Measurements from ENCODE around the gene IPMK. TPM values are rescaled to one million over a fixed set of nuclear protein-coding genes. Genes with fewer than 3 reads are reported as not detected.
A peak's percentile ranks its signal among the peaks of the same experiment; 100 is the strongest.
"Not testable (repeated sequence)": the region's sequence is repeated elsewhere in the genome, so short reads cannot be mapped to it uniquely, and the experiment has no call there.

IPMK gene
- total RNA-seq, 2 experiments from 2014 or later = 10.1 to 10.3 TPM

- H3K27me3 Mint-ChIP-seq, H3K4me3 Mint-ChIP-seq, DNase-seq, H3K27ac Mint-ChIP-seq: not testable (repeated sequence)
- peaks cover 14% of the 10 kb centered on the region for H3K9me3 Mint-ChIP-seq
- H3K36me3 Mint-ChIP-seq = peaks cover 54% of the 10 kb centered on the region
- peaks cover 38% of the 10 kb centered on the region for H3K4me1 Mint-ChIP-seq
Measured at GRCh38 chr10:58256013-58256780, 11.5 kb downstream of the IPMK start.

GRCh38 chr10:58254644-58255043 is 13.1 kb downstream of the IPMK start:
- H3K4me1 Mint-ChIP-seq = peaks cover 27% of the 10 kb centered on the region
- H3K36me3 Mint-ChIP-seq = peaks cover 57% of the 10 kb centered on the region
- peaks cover 18% of the 10 kb centered on the region for H3K9me3 Mint-ChIP-seq
- H3K27me3 Mint-ChIP-seq = no peaks in the 10 kb centered on the region
- H3K27ac Mint-ChIP-seq = no peak overlapping the region
- H3K4me3 Mint-ChIP-seq = no peak overlapping the region
- DNase-seq = no peak

GRCh38 chr10:58253184-58253583 is 14.5 kb downstream of the IPMK start:
- Mint-ChIP-seq H3K9me3 (peaks cover 25% of the 10 kb centered on the region), H3K36me3 (peaks cover 55% of the 10 kb centered on the region), H3K4me3 (no peak overlapping the region), H3K4me1 (peaks cover 25% of the 10 kb centered on the region), H3K27me3 (no peaks in the 10 kb centered on the region), H3K27ac (no peak overlapping the region)
- DNase-seq = no peak

- peaks cover 30% of the 10 kb centered on the region for H3K36me3 Mint-ChIP-seq
- not testable (repeated sequence) for H3K4me3 Mint-ChIP-seq, H3K9me3 Mint-ChIP-seq, H3K27me3 Mint-ChIP-seq, DNase-seq, H3K27ac Mint-ChIP-seq
- peaks cover 20% of the 10 kb centered on the region for H3K4me1 Mint-ChIP-seq
Measured at GRCh38 chr10:58244666-58245065, 23.0 kb downstream of the IPMK start.

GRCh38 chr10:58244242-58244641 is 23.5 kb downstream of the IPMK start:
- not testable (repeated sequence) for H3K9me3 Mint-ChIP-seq

GRCh38 chr10:58243801-58244200 is 23.9 kb downstream of the IPMK start:
- not testable (repeated sequence) for H3K9me3 Mint-ChIP-seq, DNase-seq, H3K27me3 Mint-ChIP-seq, H3K27ac Mint-ChIP-seq, H3K4me3 Mint-ChIP-seq
- H3K36me3 Mint-ChIP-seq = peaks cover 32% of the 10 kb centered on the region
- peaks cover 26% of the 10 kb centered on the region for H3K4me1 Mint-ChIP-seq

More at GRCh38 chr10:58244242-58244641, 23.5 kb downstream of the IPMK start:
- H3K27ac Mint-ChIP-seq, DNase-seq, H3K4me3 Mint-ChIP-seq, H3K27me3 Mint-ChIP-seq: not testable (repeated sequence)
- Mint-ChIP-seq H3K36me3 (peaks cover 32% of the 10 kb centered on the region), H3K4me1 (peaks cover 25% of the 10 kb centered on the region)

GRCh38 chr10:58243269-58243668 is 24.4 kb downstream of the IPMK start:
- no peak for DNase-seq
- Mint-ChIP-seq H3K27me3 (no peaks in the 10 kb centered on the region), H3K27ac (no peak overlapping the region), H3K4me1 (peaks cover 26% of the 10 kb centered on the region), H3K36me3 (peaks cover 28% of the 10 kb centered on the region), H3K4me3 (no peak overlapping the region), H3K9me3 (peaks cover 3% of the 10 kb centered on the region)

- no peak for DNase-seq
- Mint-ChIP-seq H3K4me3 (no peak overlapping the region), H3K4me1 (peaks cover 37% of the 10 kb centered on the region), H3K27ac (no peak overlapping the region), H3K9me3 (peaks cover 3% of the 10 kb centered on the region), H3K36me3 (peaks cover 40% of the 10 kb centered on the region), H3K27me3 (no peaks in the 10 kb centered on the region)
Measured at GRCh38 chr10:58241346-58241745, 26.3 kb downstream of the IPMK start.

- H3K9me3 Mint-ChIP-seq = peaks cover 3% of the 10 kb centered on the region
- H3K4me3 Mint-ChIP-seq = no peak overlapping the region
- no peak overlapping the region for H3K27ac Mint-ChIP-seq
- peaks cover 47% of the 10 kb centered on the region for H3K36me3 Mint-ChIP-seq
- peaks cover 37% of the 10 kb centered on the region for H3K4me1 Mint-ChIP-seq
- H3K27me3 Mint-ChIP-seq = no peaks in the 10 kb centered on the region
- DNase-seq = no peak
Measured at GRCh38 chr10:58240531-58240930, 27.2 kb downstream of the IPMK start.

- no peaks in the 10 kb centered on the region for H3K27me3 Mint-ChIP-seq
- peaks cover 8% of the 10 kb centered on the region for H3K9me3 Mint-ChIP-seq
- no peak overlapping the region for H3K4me3 Mint-ChIP-seq
- H3K36me3 Mint-ChIP-seq = peaks cover 53% of the 10 kb centered on the region
- peaks cover 37% of the 10 kb centered on the region for H3K4me1 Mint-ChIP-seq
- DNase-seq = no peak
- H3K27ac Mint-ChIP-seq = peak overlapping the region; percentile 15
Measured at GRCh38 chr10:58239561-58240169, 28.0 kb downstream of the IPMK start.

- H3K27me3 Mint-ChIP-seq = no peaks in the 10 kb centered on the region
- H3K4me1 Mint-ChIP-seq = peaks cover 35% of the 10 kb centered on the region
- no peak overlapping the region for H3K4me3 Mint-ChIP-seq
- peaks cover 5% of the 10 kb centered on the region for H3K9me3 Mint-ChIP-seq
- DNase-seq = no peak
- H3K36me3 Mint-ChIP-seq = peaks cover 62% of the 10 kb centered on the region
- no peak overlapping the region for H3K27ac Mint-ChIP-seq
Measured at GRCh38 chr10:58237014-58237834, 30.5 kb downstream of the IPMK start.

- H3K4me3 Mint-ChIP-seq, H3K9me3 Mint-ChIP-seq: not testable (repeated sequence)
Measured at GRCh38 chr10:58229856-58230255, 37.8 kb downstream of the IPMK start.

GRCh38 chr10:58225654-58226053 is 42.0 kb downstream of the IPMK start:
- Mint-ChIP-seq H3K4me3 (no peak overlapping the region), H3K36me3 (peaks cover 29% of the 10 kb centered on the region), H3K4me1 (no peaks in the 10 kb centered on the region), H3K27me3 (no peaks in the 10 kb centered on the region), H3K27ac (no peak overlapping the region), H3K9me3 (no peaks in the 10 kb centered on the region)
- DNase-seq = no peak

More at GRCh38 chr10:58229856-58230255, 37.8 kb downstream of the IPMK start:
- DNase-seq, H3K27me3 Mint-ChIP-seq, H3K27ac Mint-ChIP-seq, H3K4me1 Mint-ChIP-seq: not testable (repeated sequence)
- H3K36me3 Mint-ChIP-seq = peaks cover 58% of the 10 kb centered on the region

GRCh38 chr10:58220769-58221451 is 46.8 kb downstream of the IPMK start:
- H3K4me1 Mint-ChIP-seq = no peaks in the 10 kb centered on the region
- H3K36me3 Mint-ChIP-seq = peaks cover 24% of the 10 kb centered on the region
- DNase-seq = no peak
- no peak overlapping the region for H3K27ac Mint-ChIP-seq
- H3K4me3 Mint-ChIP-seq = no peak overlapping the region
- no peaks in the 10 kb centered on the region for H3K27me3 Mint-ChIP-seq
- no peaks in the 10 kb centered on the region for H3K9me3 Mint-ChIP-seq

- H3K27me3 Mint-ChIP-seq = no peaks in the 10 kb centered on the region
- H3K27ac Mint-ChIP-seq = no peak overlapping the region
- H3K4me1 Mint-ChIP-seq = peaks cover 2% of the 10 kb centered on the region
- no peak for DNase-seq
- H3K36me3 Mint-ChIP-seq = peaks cover 21% of the 10 kb centered on the region
- no peak overlapping the region for H3K4me3 Mint-ChIP-seq
- no peaks in the 10 kb centered on the region for H3K9me3 Mint-ChIP-seq
Measured at GRCh38 chr10:58219875-58220274, 47.8 kb downstream of the IPMK start.
